Left forelimb (tissue), 1 donor: ENCODE results near the gene GZF1.

ENCODE experiments used
- DNase-seq: peaks from one replicate; pipeline ENCODE4 v3.0.0-alpha.2; 2018; ENCODE audit warnings: low spot score

GZF1 gene

DNA sequence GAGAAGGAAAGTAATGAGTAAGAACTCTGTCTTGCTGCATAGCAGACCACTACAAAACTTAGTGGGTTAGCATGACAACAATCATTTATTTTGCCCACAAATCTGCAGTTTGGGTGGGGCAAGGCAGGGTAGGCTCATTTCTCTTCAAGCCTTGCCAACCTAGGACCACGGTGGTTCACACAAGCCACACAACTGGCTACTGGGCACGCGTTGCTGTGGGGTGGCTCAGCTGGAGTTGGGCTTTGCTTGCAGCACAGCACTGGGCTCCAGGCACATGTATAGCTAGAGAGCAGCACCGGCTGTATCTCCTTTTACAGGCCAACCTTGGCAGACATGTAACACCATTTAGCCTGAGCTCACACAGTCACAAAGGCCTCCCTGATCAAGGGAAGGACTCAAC is 16.0 kb upstream of the GZF1 start:
- DNase-seq: peak; percentile 52

DNA sequence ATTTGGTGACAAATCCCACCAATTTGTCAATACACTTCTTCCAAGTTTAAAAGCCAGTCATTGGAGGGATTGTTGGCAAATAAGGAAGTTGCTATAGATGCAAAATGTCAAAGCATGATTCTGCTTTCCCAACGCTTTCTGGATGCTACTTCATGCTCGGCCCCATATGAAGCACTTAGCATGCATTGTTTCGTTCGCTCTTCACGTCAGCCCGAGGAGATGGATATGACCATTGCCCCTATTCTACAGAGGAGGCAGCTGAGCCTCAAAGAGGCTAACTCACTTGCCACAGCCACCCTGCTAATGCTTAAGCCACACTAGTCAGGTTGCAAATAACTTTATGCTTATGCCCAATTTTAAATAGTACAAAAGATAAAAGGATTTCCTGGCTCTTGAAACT is 14.2 kb upstream of the GZF1 start:
- DNase-seq: peak; percentile 4

DNA sequence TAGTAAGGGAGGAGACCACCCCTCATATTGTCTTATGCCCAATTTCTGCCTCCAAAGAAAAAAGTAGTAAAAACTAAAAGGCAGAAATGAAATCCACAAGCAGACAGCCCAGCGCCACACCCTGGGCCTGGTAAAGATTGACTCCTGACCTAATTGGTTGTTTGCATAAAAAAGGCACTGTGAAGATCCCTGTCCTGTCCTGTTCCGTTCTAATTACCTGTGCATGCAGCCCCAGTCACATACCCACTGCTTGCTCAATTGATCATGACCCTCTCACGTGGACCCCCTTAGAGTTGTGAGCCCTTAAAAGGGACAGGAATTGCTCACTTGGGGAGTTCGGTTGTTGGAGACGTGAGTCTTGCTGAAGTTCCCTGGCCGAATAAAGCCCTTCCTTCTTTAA is 13.5 kb upstream of the GZF1 start:
- DNase-seq: peak; percentile 34

GRCh38 chr20:23349338-23350195 is 12.4 kb upstream of the GZF1 start:
- DNase-seq: peak; percentile 65

DNA sequence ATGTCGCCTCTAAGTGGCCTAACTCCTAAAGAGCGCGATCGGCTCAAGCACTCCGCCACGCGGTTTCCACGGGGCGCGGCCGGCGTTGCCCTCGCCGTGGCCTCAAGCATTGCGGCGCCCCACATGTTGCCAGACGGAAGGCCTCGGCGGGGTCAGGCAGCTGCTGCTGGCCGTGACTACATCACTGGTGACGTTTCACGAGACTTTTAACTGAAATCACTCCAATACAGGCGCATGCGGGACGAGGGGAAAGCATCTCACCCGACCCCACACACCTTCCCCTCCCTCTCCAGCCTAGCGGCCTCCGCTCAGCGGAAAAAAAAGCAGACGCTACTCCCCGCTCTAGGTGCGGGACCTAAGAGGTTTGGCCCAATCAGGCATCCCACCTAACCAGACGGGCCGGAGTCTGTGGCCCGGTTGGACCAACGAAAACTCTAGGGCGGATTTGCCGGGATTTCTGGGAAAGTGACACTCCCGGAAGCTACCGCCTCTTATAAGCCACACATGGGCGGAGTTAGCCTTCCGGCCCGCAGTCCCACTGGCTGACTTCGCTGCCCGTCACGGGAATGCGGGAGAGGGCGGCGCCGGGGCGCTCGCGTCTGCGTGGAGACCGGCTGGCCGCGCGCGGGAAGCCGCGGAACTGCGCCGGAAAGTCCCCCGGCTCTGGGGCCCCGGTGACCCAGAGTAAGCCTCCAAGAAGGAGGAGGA is 11.6 kb upstream of the GZF1 start, which contains the start of gene NXT1:
Gene NXT1 (plus strand): TSS at position 596 of the 708 bp plus-strand sequence. CDS start 3,251 bp downstream, outside the sequence.
- peak; percentile 97 for DNase-seq

GRCh38 chr20:23350904-23351838 is 10.8 kb upstream of the GZF1 start:
- peak; percentile 72 for DNase-seq

GRCh38 chr20:23356203-23356602 is 5.8 kb upstream of the GZF1 start:
- no peak for DNase-seq

DNA sequence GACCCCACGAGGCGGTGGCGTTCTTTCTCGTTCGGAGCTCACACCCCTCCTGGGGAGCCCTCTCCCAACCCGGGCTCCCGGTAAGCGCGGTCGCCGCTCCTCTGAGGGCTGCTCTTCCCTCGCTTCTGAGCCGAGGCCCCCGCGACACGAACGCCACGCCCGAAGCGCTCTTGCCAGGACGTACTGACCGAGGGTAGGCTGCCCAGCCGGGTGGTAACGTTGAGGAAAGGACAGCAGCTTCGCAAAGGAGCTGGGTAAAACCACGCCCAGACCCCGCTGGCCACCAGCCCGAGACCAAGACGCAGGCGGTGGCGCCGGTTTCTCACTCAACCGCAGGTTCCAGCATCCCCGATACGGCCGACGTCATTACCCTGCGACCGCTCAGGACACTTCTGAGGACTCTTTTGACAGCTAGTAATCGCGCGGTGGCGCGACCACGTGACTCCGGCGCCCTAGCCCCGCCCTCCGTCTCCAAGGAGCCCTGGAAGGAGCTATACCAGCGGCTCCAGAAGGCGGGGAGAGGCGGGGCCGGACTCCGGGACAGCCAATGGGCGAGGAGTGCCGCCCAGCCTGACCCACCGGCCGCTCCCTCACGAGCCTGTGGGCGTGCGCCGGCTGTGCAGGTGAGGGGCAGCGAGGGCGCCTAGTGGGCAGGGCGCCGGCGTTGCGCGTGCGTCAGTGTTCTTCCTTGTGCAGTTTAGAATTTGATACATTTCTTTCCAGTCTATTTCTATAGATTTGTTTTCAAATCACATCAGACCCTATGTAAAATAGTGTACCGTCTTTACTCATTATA is 4.0 kb upstream of the GZF1 start:
- peak; percentile 99 for DNase-seq

DNA sequence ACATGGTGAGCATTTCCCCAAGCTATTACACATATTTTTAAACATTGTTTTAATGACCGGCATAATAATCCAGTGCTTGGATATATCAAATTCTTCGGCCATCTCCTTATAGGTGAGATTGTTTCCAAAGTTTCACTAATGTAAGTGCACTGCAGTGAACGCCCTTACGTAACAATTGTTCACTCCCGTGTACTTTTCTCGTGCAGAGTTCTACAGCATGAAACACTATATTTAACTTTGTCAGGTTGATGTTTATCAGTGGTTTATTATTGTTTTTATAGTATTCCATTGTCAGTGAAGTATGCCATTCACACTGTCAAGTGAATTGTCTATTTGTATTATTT is 3.4 kb upstream of the GZF1 start:
- DNase-seq: no peak

DNA sequence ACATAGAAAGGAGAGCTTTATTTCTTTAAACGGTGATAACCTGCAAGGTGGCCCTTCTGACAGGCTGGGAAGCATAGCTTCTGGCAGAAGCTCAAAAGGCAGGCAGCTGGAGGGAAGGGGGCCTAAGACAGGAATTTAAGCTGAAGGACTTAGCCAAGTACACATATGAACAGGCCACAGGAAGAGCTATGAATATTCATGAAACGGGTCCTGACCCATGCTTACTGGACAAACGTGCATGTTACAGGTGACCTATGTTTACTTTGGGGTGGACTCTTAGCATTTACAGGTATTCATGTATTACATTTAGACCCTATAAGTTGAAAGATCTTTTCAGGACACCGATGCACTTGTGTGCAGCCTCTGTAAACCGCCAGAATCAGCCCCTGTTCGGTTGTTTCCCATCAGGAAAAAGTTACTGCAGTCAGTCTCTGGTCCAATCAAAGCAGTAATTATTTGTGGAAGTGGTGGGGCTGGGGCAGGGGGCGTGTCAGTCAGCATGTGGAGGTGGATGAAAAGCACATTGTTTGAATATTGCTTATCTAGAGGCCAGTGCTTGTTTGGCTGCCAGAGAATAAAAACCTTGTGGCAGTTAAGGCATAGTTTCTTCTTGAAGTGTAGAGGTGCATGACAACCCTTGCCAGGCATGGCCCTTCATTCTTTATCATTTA is 2.9 kb upstream of the GZF1 start:
- no peak for DNase-seq

DNA sequence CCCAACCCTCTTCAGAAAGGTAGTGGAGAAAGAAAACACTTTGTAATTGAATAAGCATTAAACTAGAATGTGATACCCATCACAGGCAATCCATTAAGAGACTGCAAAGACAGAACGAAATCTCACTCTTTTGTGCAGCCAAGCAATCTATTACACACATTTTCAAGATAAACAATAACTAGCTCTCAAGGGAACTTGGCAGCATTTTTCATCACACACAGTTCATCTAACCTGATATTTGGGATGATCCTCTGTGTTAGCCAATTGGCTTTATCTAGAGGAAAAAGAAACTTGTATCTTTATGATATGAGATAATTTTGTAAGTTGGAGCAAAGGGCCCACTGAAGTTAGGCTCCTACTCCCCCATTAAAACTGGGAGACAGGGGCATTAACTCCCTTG is 1.5 kb upstream of the GZF1 start:
- no peak for DNase-seq

- DNase-seq: no peak
Measured at GRCh38 chr20:23361119-23361475, 885 bp upstream of the GZF1 start.

DNA sequence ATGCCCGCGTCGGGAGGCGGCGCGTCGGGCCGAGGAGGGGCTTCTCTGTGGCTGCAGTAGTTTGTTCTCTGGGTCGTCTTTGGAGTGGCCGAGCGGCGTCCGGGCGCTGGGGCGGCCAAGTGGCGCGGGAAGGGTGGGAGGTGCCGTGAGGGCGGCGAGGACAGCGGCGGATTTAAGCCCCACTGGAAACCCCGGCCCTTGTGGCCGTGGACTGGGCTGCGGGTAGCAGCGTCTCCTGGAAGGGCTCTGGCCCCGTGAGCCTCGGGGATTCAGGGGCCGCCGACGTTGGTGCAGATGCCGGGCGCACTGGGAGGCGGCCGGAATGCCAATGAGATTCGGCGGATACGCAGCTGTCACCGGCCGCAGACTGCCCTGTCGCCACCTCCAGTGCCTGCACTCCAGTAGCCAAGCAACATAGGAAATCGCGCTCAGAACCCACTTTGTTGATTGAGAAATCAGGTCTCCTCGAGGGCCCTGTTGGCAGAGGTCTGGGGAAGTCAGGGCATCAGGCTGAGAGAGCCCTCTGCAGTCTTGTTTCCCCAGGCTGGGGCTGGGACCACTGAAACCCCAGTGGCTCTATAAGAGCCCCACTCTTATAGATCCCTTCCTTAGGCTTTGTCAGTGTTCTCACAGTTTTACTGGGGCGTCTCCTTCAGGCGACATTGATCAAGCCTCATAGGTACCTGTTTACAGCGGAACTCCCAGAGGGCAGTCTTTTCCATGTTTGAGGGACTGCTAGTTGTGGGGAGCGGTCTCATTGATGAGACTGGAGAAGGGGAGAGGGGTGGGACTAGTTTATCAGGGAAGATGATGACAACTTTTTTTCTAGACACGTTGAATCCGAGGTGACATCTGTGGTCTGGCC is 642 bp downstream of the GZF1 start:
- peak; percentile 74 for DNase-seq

GRCh38 chr20:23363257-23363649 is 1.3 kb downstream of the GZF1 start:
- DNase-seq: no peak

DNA sequence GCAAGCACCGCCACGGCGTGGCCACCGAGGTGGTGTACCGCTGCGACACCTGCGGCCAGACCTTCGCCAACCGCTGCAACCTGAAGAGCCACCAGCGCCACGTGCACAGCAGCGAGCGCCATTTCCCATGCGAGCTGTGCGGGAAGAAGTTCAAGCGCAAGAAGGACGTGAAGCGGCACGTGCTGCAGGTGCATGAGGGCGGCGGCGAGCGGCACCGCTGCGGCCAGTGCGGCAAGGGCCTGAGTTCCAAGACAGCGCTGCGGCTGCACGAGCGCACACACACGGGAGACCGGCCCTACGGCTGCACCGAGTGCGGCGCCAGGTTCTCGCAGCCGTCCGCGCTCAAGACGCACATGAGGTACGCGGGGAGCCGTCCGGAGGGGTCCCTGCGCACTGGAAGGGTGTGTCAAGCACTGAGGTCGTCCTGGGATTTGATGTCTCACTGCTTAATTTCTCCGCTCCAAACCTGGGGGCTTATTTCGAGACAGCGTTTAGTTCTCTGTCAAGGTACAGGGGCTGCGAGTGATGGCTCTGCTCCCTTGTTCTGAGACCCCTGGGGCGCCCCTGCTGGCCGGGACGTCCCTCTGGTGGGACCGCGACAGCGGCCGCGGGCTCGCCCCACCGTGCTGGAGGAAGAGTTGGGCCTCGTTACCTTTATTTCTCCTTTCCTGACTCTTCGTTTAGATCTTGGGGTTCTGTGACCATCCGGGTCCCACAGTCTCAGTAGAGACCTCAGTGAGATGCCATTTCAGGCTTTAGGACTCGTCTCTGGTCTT is 3.6 kb downstream of the GZF1 start:
- no peak for DNase-seq

DNA sequence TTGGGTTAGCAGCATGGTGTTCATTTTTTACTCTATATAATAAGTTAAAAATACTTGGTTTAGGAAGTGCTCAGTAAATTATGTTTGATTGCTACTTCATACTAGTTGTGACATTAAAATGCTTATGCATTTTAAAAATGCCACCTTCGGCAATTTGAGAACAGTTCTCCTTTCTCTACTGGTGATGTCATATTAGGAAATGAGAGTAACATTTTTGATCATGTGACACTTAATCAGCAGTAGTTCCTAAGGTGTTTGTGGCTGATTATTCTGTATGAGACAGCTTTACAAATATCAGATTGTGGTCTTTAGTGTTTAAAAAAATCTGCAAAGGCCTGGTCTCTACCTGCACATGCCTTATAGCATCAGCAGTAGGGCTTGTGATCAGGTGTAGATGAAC is 4.4 kb downstream of the GZF1 start:
- no peak for DNase-seq

DNA sequence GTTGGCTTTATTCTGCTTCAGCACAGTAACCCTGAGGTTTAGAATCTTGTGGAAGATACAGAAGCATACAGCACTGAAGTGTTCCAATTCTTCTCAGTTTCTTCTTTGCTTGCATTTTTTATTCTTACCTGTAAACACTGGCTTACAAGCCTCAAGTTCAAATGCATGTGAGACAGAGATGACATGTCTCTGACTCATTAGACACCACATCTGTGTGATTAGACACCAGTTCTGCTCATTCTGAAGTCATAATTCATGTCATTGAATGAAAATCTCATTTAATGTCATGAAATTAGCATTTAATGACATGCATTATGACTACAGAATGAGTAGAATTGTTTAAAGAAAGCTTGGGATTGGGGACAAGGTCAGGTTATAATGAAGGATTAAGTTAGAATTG is 5.8 kb downstream of the GZF1 start:
- DNase-seq: no peak

- no peak for DNase-seq
Measured at GRCh38 chr20:23368316-23369071, 6.5 kb downstream of the GZF1 start.
